Astrocyte of the spinal cord (primary cell): ENCODE results near the gene DOCK10.
"Not testable (repeated sequence)": the region's sequence is repeated elsewhere in the genome, so short reads cannot be mapped to it uniquely, and the experiment has no call there.

Experiments
- DNase-seq: peaks from one replicate; pipeline ENCODE4 v3.0.0; 2011; ENCODE audit warnings: low read depth, low spot score
- H3K4me3 ChIP-seq: 2 replicates; pipeline ENCODE4 v1.5.1; 2011; ENCODE audit warnings: low read depth, mild to moderate bottlenecking, low read length, moderate library complexity
- in situ Hi-C: cut with HindIII; loops from 2 replicates; pipeline ENCODE4 v1.10.0; 2017; ENCODE audit warnings: low sequenced_read_pairs
- TF ChIP-seq, protein P1 (sequence below): IDR thresholded peaks from 2 replicates; pipeline ENCODE4 v1.5.1; 2012; ENCODE audit warnings: low read depth, mild to moderate bottlenecking, low read length, inconsistent platforms

The DOCK10 gene

DNA sequence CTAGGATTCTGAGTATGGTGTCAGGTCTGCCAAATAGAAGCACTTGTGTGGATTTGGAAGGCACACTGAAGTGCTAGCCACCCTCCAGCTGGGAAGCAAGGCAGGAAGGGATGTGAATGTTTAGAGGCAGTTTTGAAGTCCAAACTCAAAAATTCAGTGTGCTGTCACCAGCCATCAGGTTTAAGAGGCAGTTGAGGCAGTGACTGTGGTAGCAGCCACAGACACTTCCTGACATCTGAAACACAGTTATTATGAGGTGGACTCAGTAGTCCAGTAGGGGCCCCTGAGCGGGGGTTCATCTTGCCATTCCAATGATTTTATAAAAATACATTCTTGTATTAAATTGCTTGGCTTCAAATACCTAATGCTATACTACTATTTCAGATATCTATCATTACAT lies 13.4 kb upstream of the DOCK10 start:
- in situ Hi-C loops = no loop called here
- H3K4me3 ChIP-seq = no peak overlapping the region

DNA sequence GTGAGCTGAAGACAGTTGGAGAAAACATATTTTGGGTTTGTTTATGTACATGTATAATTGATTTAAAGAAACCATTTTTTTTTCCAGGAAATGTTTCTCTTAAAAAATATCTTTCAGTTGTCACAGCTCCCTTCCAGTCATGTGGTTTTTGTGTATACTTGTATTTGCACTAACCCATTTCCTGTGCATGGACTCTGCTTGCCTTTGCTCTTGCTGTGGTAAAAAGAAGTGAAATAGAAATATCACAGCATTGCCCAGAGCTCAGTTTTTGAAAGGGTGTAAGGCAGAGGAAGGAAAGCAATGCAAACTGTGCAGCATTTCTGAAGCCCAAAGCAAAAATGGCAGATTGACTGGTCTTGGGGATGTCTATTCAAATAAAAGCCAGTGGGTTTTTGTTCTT lies 10.4 kb upstream of the DOCK10 start:
- H3K4me3 ChIP-seq = no peak overlapping the region
- in situ Hi-C loops = no loop called here
- TF ChIP-seq, protein P1, sequence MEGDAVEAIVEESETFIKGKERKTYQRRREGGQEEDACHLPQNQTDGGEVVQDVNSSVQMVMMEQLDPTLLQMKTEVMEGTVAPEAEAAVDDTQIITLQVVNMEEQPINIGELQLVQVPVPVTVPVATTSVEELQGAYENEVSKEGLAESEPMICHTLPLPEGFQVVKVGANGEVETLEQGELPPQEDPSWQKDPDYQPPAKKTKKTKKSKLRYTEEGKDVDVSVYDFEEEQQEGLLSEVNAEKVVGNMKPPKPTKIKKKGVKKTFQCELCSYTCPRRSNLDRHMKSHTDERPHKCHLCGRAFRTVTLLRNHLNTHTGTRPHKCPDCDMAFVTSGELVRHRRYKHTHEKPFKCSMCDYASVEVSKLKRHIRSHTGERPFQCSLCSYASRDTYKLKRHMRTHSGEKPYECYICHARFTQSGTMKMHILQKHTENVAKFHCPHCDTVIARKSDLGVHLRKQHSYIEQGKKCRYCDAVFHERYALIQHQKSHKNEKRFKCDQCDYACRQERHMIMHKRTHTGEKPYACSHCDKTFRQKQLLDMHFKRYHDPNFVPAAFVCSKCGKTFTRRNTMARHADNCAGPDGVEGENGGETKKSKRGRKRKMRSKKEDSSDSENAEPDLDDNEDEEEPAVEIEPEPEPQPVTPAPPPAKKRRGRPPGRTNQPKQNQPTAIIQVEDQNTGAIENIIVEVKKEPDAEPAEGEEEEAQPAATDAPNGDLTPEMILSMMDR = no peak
- no peak for DNase-seq

More for the DNA sequence above, 13.4 kb upstream of the DOCK10 start:
- TF ChIP-seq, protein P1 = no peak
- DNase-seq = no peak

- H3K4me3 ChIP-seq, DNase-seq, in situ Hi-C loops: not testable (repeated sequence)
These were observed 5.2 kb upstream of the DOCK10 start for GRCh38 chr2:225047502-225047901.

DNA sequence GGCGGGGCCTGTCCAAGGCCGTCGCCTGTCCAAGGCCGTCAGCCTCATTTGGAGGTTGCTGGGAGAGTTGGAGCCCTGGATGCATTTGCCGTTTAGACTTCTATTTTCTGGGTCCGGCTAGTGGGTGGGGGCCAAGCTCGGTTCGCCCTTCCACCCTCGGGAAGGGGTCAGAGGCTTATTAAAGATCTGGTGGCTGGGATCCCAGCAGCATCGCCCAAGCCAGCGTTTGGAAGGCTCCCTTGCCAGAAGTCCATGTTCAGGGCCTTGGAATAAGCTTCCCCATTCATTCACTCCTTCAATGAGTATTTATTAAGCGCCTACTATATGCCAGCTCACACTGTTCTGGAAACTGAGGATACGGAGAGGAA lies 516 bp upstream of the DOCK10 start:
- TF ChIP-seq, protein P1 = no peak
- in situ Hi-C loops = no loop called here
- peak overlapping the region; percentile 62 for H3K4me3 ChIP-seq
- peak; percentile 21 for DNase-seq

GRCh38 chr2:225041207-225041850 lies 939 bp downstream of the DOCK10 start:
- H3K4me3 ChIP-seq = peak overlapping the region; percentile 62
- peak; percentile 58 for DNase-seq
- in situ Hi-C loops = no loop called here
- TF ChIP-seq, protein P1 = no peak

DNA sequence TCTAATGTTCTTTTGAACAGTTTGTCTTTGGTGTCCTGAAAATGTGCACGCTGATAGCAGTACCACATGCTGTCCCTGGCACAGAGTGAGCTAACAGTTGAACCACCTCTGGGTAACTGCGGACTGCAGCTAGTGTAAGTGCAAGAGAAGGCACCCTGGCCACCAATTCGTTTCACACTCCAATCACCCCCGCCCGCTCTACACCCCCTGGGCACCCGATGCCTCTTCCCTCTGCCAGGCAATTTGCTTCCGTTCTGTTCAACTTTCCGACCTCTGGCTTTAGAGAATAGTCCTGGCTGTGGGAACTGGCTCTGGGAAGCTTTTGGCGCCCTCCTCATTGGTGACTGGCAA lies 1.4 kb downstream of the DOCK10 start:
- peak overlapping the region; percentile 62 for H3K4me3 ChIP-seq
- TF ChIP-seq, protein P1 = no peak
- DNase-seq = peak; percentile 23
- in situ Hi-C loops = no loop called here

DNA sequence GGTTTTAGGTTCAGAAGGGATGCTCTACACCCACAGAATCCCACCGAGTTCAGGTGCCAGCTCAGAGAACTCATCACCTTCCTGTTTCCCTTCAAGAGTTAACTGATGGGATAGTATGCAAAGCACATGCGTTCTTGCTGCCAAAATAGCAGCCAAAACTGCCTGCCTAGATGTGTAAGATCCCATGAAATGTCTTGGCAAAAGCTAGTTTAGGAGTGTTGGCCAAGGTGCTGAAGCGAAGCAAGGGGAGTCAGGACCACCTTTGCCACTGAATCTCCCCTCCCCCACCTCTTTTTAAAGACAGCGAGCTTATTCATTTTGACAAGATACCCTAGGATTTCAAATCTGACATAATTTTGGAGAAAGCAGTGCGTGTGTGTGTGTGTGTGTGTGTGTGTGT lies 2.1 kb downstream of the DOCK10 start:
- DNase-seq = no peak
- H3K4me3 ChIP-seq = no peak overlapping the region
- TF ChIP-seq, protein P1 = no peak
- in situ Hi-C loops = no loop called here
